Esophagus (tissue), 2 donors: Measurements from ENCODE around the gene NDUFS7. TPM values are rescaled to one million over a fixed set of nuclear protein-coding genes. Genes with fewer than 3 reads are reported as not detected.
"Not testable (repeated sequence)": the region's sequence is repeated elsewhere in the genome, so short reads cannot be mapped to it uniquely, and the experiment has no call there.

Source experiments
- H3K27ac ChIP-seq, 2 donors: one replicate each; pipeline ENCODE4 v1.5.1; 2013; ENCODE audit warnings: low read depth in 2 of 2, mild to moderate bottlenecking in 2 of 2, inconsistent platforms in 1 of 2, low read length in 1 of 2, moderate library complexity in 1 of 2
- H3K27me3 ChIP-seq, 2 donors: one replicate each; pipeline ENCODE4 v1.6.1; 2013; ENCODE audit warnings: low read length in 2 of 2, control low read depth in 1 of 2, mild to moderate bottlenecking in 1 of 2; ENCODE audit not compliant: insufficient read depth in 2 of 2, control insufficient read depth in 1 of 2
- H3K36me3 ChIP-seq, 2 donors: one replicate each; pipeline ENCODE4 v1.6.1; 2013; ENCODE audit warnings: low read length in 1 of 2; ENCODE audit not compliant: control insufficient read depth in 2 of 2, insufficient read depth in 2 of 2
- H3K4me1 ChIP-seq, 2 donors: one replicate each; pipeline ENCODE4 v1.6.1; 2013; ENCODE audit warnings: low read length in 1 of 2; ENCODE audit not compliant: control insufficient read depth in 2 of 2, insufficient read depth in 2 of 2
- H3K4me3 ChIP-seq, 2 donors: one replicate each; pipeline ENCODE4 v1.5.1; 2013; ENCODE audit warnings: low read length in 2 of 2, mild to moderate bottlenecking in 2 of 2, low read depth in 1 of 2, moderate library complexity in 1 of 2
- H3K9me3 ChIP-seq, 2 donors: one replicate each; pipeline ENCODE4 v1.6.1; 2013; ENCODE audit warnings: mild to moderate bottlenecking in 2 of 2, low read depth in 1 of 2, low read length in 1 of 2, moderate library complexity in 1 of 2; ENCODE audit not compliant: control insufficient read depth in 2 of 2, insufficient read depth in 1 of 2
- WGBS, 2 donors: extraction: QIAGEN DNeasy Blood & Tissue Kit; methylation state at CpG; one replicate each; pipeline ENCODE4 v1.1.7; 2013; 5-methylcytosine and 5-hydroxymethylcytosine counted together
- polyA plus RNA-seq, 2 donors: library from polyadenylated mRNA; stranded (reverse); fragments of 200-250 nt; gene quantifications; one replicate each; pipeline ENCODE4 v1.2.3, GENCODE V29; 2013
- donor health status: healthy with polysubstance abuse.
- donor health status: Bipolar disorder and iron deficiency.

Gene NDUFS7
- polyA plus RNA-seq, 2 donors = 106 to 160 TPM

DNA sequence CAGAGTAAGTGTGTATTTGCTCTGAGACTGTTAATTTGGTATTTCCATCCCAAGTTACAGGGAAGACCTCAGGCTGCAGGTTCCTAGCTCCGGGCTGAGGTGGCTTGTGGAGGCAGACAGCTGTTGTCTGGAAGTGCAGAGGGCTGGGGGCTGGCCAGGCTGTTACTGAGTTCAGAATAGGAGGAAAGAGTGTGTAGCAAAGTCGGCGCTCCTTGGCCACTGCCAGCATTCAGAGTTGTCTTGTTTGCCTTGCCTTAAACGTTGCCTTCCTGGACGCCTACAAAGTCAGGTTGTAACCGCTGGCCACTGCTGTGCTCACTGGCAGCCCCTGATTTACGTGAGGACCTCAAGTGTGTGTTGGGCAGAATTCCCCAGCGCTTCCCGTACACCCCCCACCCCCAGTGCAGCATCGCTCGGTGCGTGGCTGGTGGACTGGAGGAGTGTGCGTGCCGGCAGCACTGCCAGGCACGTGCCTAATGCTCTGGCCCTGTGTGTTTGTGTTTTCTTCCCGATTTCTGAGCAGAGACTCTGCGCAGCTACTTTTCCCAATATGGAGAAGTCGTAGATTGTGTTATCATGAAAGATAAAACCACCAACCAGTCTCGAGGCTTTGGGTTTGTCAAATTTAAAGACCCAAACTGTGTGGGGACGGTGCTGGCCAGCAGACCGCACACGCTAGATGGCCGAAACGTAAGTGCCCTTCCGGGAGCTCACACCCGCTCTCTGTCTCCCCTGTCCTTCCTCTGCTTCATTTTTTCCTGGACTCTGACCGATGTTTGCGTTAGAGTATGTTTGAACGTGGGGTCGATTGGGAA lies 34.2 kb downstream of the NDUFS7 start:
- WGBS, 2 donors = 75 to 83% methylated on average over 30 of the region's 30 CpGs
- H3K4me3 ChIP-seq = no peak overlapping the region
- H3K27me3 ChIP-seq = no peaks in the 10 kb centered on the region
- peak overlapping the region in 1 of 2 donors; percentile 22 for H3K27ac ChIP-seq
- H3K4me1 ChIP-seq = peaks cover 15 to 37% of the 10 kb centered on the region in 2 donors
- no peaks in the 10 kb centered on the region for H3K9me3 ChIP-seq
- H3K36me3 ChIP-seq = peaks cover 5 to 52% of the 10 kb centered on the region in 2 donors

GRCh38 chr19:1418496-1418775 lies 34.7 kb downstream of the NDUFS7 start:
- peaks cover 5 to 50% of the 10 kb centered on the region in 2 donors for H3K36me3 ChIP-seq
- H3K4me3 ChIP-seq = no peak overlapping the region
- H3K9me3 ChIP-seq = no peaks in the 10 kb centered on the region
- H3K27ac ChIP-seq = no peak overlapping the region
- 82 to 88% methylated on average over 13 of the region's 13 CpGs for WGBS, 2 donors
- peaks cover 15 to 35% of the 10 kb centered on the region in 2 donors for H3K4me1 ChIP-seq
- H3K27me3 ChIP-seq = no peaks in the 10 kb centered on the region

- Histone ChIP-seq H3K9me3 (no peaks in the 10 kb centered on the region), H3K4me3 (no peak overlapping the region), H3K27ac (no peak overlapping the region), H3K27me3 (no peaks in the 10 kb centered on the region), H3K4me1 (peaks cover 15 to 36% of the 10 kb centered on the region in 2 donors), H3K36me3 (peaks cover 5 to 55% of the 10 kb centered on the region in 2 donors)
- 86 to 90% methylated on average over 21 of the region's 21 CpGs for WGBS, 2 donors
These were observed 35.4 kb downstream of the NDUFS7 start for GRCh38 chr19:1418951-1419738.

- H3K4me1 ChIP-seq = peaks cover 15 to 37% of the 10 kb centered on the region in 2 donors
- H3K36me3 ChIP-seq = peaks cover 5 to 58% of the 10 kb centered on the region in 2 donors
- H3K9me3 ChIP-seq, H3K27me3 ChIP-seq, H3K27ac ChIP-seq, H3K4me3 ChIP-seq: not testable (repeated sequence)
- WGBS, 2 donors = 95 to 96% methylated on average over 24 to 29 of the region's 43 CpGs
These were observed 36.4 kb downstream of the NDUFS7 start for GRCh38 chr19:1420085-1420484.

- no peak overlapping the region for H3K4me3 ChIP-seq
- H3K4me1 ChIP-seq = peaks cover 18 to 36% of the 10 kb centered on the region in 2 donors
- no peaks in the 10 kb centered on the region for H3K27me3 ChIP-seq
- peaks cover 8 to 58% of the 10 kb centered on the region in 2 donors for H3K36me3 ChIP-seq
- no peak overlapping the region for H3K27ac ChIP-seq
- 92% methylated on average over 15 of the region's 15 CpGs for WGBS, 2 donors
- H3K9me3 ChIP-seq = no peaks in the 10 kb centered on the region
These were observed 36.9 kb downstream of the NDUFS7 start for GRCh38 chr19:1420590-1420989.

GRCh38 chr19:1421218-1421957 lies 37.7 kb downstream of the NDUFS7 start:
- Histone ChIP-seq H3K4me1 (peaks cover 10 to 28% of the 10 kb centered on the region in 2 donors), H3K9me3 (no peaks in the 10 kb centered on the region), H3K36me3 (peaks cover 8 to 66% of the 10 kb centered on the region in 2 donors), H3K4me3 (no peak overlapping the region), H3K27me3 (no peaks in the 10 kb centered on the region), H3K27ac (no peak overlapping the region)
- WGBS, 2 donors = 92 to 93% methylated on average over 37 of the region's 37 CpGs

GRCh38 chr19:1421958-1422305 lies 38.2 kb downstream of the NDUFS7 start:
- Histone ChIP-seq H3K27ac (no peak overlapping the region), H3K27me3 (no peaks in the 10 kb centered on the region), H3K36me3 (peaks cover 8 to 65% of the 10 kb centered on the region in 2 donors), H3K9me3 (no peaks in the 10 kb centered on the region), H3K4me1 (peaks cover 7 to 23% of the 10 kb centered on the region in 2 donors), H3K4me3 (no peak overlapping the region)
- 85 to 86% methylated on average over 22 of the region's 22 CpGs for WGBS, 2 donors

DNA sequence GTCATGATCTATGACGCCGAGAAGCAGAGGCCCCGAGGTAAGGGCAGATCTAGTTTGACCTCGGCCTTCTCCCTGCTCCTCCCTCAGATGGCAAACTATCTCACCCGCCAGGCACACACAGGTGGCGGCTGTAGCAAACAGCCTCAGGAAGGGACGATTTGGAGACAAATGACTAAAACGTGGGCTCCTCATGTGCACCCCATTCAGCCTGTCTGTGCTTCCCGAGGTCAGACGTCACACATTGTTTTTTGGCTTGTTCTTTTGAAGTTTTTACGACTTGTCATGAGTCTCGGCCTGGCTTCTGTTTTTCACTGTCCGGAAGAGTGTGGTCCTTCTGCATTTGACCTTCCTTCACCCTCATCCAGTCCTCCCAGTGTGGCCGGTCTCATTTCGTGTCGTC lies 38.7 kb downstream of the NDUFS7 start:
- 68 to 82% methylated on average over 16 of the region's 16 CpGs for WGBS, 2 donors
- Histone ChIP-seq H3K9me3 (no peaks in the 10 kb centered on the region), H3K4me1 (peaks cover 3 to 19% of the 10 kb centered on the region in 2 donors), H3K4me3 (no peak overlapping the region), H3K36me3 (peaks cover 8 to 66% of the 10 kb centered on the region in 2 donors), H3K27me3 (no peaks in the 10 kb centered on the region), H3K27ac (no peak overlapping the region)

DNA sequence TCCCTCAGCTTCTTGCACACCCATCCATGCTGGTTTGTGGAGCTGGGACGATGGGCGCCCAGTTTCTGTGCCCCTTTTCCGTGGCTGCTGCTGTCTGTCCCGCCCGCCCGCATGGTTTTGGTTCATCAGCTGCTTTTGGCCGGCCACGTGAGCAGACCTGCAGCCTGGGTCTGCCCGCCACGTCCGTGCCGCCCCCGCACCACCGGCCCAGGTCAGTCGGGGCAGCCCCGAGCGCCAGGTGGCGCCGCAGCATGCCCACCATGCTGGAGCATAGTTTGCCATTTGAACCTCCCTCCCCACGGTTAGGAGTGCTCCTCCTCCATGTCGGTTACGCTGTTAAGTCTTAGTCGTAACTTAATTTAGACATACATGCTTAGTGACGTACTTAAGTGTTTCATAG lies 39.2 kb downstream of the NDUFS7 start:
- H3K4me1 ChIP-seq = peaks cover 2 to 14% of the 10 kb centered on the region in 2 donors
- peaks cover 8 to 67% of the 10 kb centered on the region in 2 donors for H3K36me3 ChIP-seq
- no peaks in the 10 kb centered on the region for H3K27me3 ChIP-seq
- H3K9me3 ChIP-seq = no peaks in the 10 kb centered on the region
- WGBS, 2 donors = 84 to 85% methylated on average over 23 to 24 of the region's 24 CpGs
- no peak overlapping the region for H3K4me3 ChIP-seq
- H3K27ac ChIP-seq = no peak overlapping the region
